ENCODE results near the gene POLRMT. TPM values are rescaled to one million over a fixed set of nuclear protein-coding genes. Genes with fewer than 3 reads are reported as not detected.

The POLRMT gene
- total RNA-seq, 1 experiment from 2014 or later: 139 TPM

- TF ChIP-seq HMGA2 (CRISPR knock-in tag; IDR thresholded peaks at IDR 0.05): no peak
- TF ChIP-seq SMAD4 (CRISPR knock-in tag; IDR thresholded peaks at IDR 0.05): no peak
- TF ChIP-seq, protein P1, sequence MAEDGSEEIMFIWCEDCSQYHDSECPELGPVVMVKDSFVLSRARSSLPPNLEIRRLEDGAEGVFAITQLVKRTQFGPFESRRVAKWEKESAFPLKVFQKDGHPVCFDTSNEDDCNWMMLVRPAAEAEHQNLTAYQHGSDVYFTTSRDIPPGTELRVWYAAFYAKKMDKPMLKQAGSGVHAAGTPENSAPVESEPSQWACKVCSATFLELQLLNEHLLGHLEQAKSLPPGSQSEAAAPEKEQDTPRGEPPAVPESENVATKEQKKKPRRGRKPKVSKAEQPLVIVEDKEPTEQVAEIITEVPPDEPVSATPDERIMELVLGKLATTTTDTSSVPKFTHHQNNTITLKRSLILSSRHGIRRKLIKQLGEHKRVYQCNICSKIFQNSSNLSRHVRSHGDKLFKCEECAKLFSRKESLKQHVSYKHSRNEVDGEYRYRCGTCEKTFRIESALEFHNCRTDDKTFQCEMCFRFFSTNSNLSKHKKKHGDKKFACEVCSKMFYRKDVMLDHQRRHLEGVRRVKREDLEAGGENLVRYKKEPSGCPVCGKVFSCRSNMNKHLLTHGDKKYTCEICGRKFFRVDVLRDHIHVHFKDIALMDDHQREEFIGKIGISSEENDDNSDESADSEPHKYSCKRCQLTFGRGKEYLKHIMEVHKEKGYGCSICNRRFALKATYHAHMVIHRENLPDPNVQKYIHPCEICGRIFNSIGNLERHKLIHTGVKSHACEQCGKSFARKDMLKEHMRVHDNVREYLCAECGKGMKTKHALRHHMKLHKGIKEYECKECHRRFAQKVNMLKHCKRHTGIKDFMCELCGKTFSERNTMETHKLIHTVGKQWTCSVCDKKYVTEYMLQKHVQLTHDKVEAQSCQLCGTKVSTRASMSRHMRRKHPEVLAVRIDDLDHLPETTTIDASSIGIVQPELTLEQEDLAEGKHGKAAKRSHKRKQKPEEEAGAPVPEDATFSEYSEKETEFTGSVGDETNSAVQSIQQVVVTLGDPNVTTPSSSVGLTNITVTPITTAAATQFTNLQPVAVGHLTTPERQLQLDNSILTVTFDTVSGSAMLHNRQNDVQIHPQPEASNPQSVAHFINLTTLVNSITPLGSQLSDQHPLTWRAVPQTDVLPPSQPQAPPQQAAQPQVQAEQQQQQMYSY (CRISPR knock-in tag; IDR thresholded peaks at IDR 0.05): no peak
- TF ChIP-seq PRRX2 (CRISPR knock-in tag; IDR thresholded peaks at IDR 0.05): no peak
- TF ChIP-seq MLX (CRISPR knock-in tag; IDR thresholded peaks at IDR 0.05): no peak
- no peak for TF ChIP-seq NR1H2 (CRISPR knock-in tag; IDR thresholded peaks at IDR 0.05)
- TF ChIP-seq ZNF121 (CRISPR knock-in tag; IDR thresholded peaks at IDR 0.05): no peak
- TF ChIP-seq TCF7 (CRISPR knock-in tag; IDR thresholded peaks at IDR 0.05; ENCODE audit: low read depth): no peak
- TF ChIP-seq CTCF (IDR thresholded peaks at IDR 0.05): no peak
- TF ChIP-seq, protein P2, sequence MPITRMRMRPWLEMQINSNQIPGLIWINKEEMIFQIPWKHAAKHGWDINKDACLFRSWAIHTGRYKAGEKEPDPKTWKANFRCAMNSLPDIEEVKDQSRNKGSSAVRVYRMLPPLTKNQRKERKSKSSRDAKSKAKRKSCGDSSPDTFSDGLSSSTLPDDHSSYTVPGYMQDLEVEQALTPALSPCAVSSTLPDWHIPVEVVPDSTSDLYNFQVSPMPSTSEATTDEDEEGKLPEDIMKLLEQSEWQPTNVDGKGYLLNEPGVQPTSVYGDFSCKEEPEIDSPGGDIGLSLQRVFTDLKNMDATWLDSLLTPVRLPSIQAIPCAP (CRISPR knock-in tag; IDR thresholded peaks at IDR 0.05): no peak
- DNase-seq (ENCODE audit: low spot score) (no peak), ATAC-seq (no peak)
- CTCF ChIA-PET: interaction anchor here (1.1 kb wide), 1 partner anchor 12 kb away, joined by 3 read pairs; no protein-coding TSS in a partner anchor
- Mint-ChIP-seq H3K4me1 (peaks cover 16% of the 10 kb centered on the region), H3K4me3 (no peak overlapping the region), H3K27me3 (ENCODE audit: low read depth) (peaks cover 40% of the 10 kb centered on the region), H3K27ac (no peak overlapping the region), H3K9me3 (peaks cover 2% of the 10 kb centered on the region), H3K36me3 (peaks cover 16% of the 10 kb centered on the region)
- POLR2A ChIA-PET: no interaction called here
These were observed 65.9 kb downstream of the POLRMT start for GRCh38 chr19:567296-567900.

Other genes with a start within 250 kb of the POLRMT start
- 6.6 to 9.8 TPM (median 7.9 TPM) in 3 replicates for gene C2CD4C, start 224.4 kb downstream of the POLRMT start, total RNA-seq (2021)
- gene SHC2, start 172.5 kb downstream of the POLRMT start, total RNA-seq (2021): 8.4 to 9.8 TPM (median 9.0 TPM) in 3 replicates
- gene MADCAM1, start 137.1 kb downstream of the POLRMT start, total RNA-seq (2021): 3.2 to 4.7 TPM (median 3.9 TPM) in 3 replicates
- 14.3 to 18.8 TPM (median 14.9 TPM) in 3 replicates for gene TPGS1, start 126.0 kb downstream of the POLRMT start, total RNA-seq (2021)
- 124 to 129 TPM (median 126 TPM) in 3 replicates for gene CDC34, start 101.8 kb downstream of the POLRMT start, total RNA-seq (2021)
- 0.21 to 0.68 TPM (median 0.60 TPM) in 3 replicates for gene GZMM, start 89.5 kb downstream of the POLRMT start, total RNA-seq (2021)
- 758 to 847 TPM (median 841 TPM) in 3 replicates for gene BSG, start 60.9 kb downstream of the POLRMT start, total RNA-seq (2021)
- gene HCN2, start 43.7 kb downstream of the POLRMT start, total RNA-seq (2021): 8.0 to 9.2 TPM (median 8.1 TPM) in 3 replicates
- 1.4 to 1.6 TPM (median 1.6 TPM) in 3 replicates for gene FGF22, start 6.3 kb upstream of the POLRMT start, total RNA-seq (2021)
- gene RNF126, start 29.7 kb upstream of the POLRMT start, total RNA-seq (2021): 66.7 to 84.4 TPM (median 68.1 TPM) in 3 replicates
- 8.7 to 12.2 TPM (median 10.1 TPM) in 3 replicates for gene FSTL3, start 42.9 kb upstream of the POLRMT start, total RNA-seq (2021)
- not detected in 3 replicates for gene PRSS57, start 61.9 kb upstream of the POLRMT start, total RNA-seq (2021)
- gene PALM, start 75.4 kb upstream of the POLRMT start, total RNA-seq (2021): 17.7 to 25.6 TPM (median 22.1 TPM) in 3 replicates
- gene MISP, start 117.6 kb upstream of the POLRMT start, total RNA-seq (2021): 0.66 to 0.78 TPM (median 0.70 TPM) in 3 replicates
- 663 to 692 TPM (median 680 TPM) in 3 replicates for gene PTBP1, start 163.9 kb upstream of the POLRMT start, total RNA-seq (2021)
- 60.6 to 86.8 TPM (median 83.9 TPM) in 3 replicates for gene PLPPR3, start 188.4 kb upstream of the POLRMT start, total RNA-seq (2021)
- 1.2 to 3.3 TPM (median 2.5 TPM) in 3 replicates for gene AZU1, start 194.3 kb upstream of the POLRMT start, total RNA-seq (2021)
- 0.53 to 0.82 TPM (median 0.61 TPM) in 3 replicates for gene PRTN3, start 207.5 kb upstream of the POLRMT start, total RNA-seq (2021)
- not detected in 3 replicates for gene ELANE, start 218.8 kb upstream of the POLRMT start, total RNA-seq (2021)
- gene CFD, start 226.1 kb upstream of the POLRMT start, total RNA-seq (2021): 1.7 to 2.7 TPM (median 2.5 TPM) in 3 replicates